Ishikawa (cell line): ENCODE results near the gene ASAP2.

Experiments used
- CREB1 ChIP-seq: IDR thresholded peaks from 2 replicates; pipeline ENCODE4 v1.6.1; 2012; ENCODE audit warnings: low read depth
- YY1 ChIP-seq: IDR thresholded peaks from 2 replicates; pipeline ENCODE4 v1.6.1; 2012; ENCODE audit warnings: low read depth
- TF ChIP-seq, protein P1 (sequence below): IDR thresholded peaks from 2 replicates; pipeline ENCODE4 v1.6.1; 2012
- TF ChIP-seq, protein P2 (sequence below): IDR thresholded peaks from 2 replicates; pipeline ENCODE4 v1.6.1; 2012

GRCh38 chr2:9292426-9292825, 85.8 kb downstream of the ASAP2 start:
- TF ChIP-seq YY1 = no peak
- TF ChIP-seq, protein P1, sequence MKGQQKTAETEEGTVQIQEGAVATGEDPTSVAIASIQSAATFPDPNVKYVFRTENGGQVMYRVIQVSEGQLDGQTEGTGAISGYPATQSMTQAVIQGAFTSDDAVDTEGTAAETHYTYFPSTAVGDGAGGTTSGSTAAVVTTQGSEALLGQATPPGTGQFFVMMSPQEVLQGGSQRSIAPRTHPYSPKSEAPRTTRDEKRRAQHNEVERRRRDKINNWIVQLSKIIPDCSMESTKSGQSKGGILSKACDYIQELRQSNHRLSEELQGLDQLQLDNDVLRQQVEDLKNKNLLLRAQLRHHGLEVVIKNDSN = no peak
- TF ChIP-seq CREB1 = no peak
- TF ChIP-seq, protein P2, sequence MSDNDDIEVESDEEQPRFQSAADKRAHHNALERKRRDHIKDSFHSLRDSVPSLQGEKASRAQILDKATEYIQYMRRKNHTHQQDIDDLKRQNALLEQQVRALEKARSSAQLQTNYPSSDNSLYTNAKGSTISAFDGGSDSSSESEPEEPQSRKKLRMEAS = no peak
